HG03039 (cell line): Measurements from ENCODE around the gene SINHCAF.
"Not testable (repeated sequence)": the region's sequence is repeated elsewhere in the genome, so short reads cannot be mapped to it uniquely, and the experiment has no call there.

Experiments
- ATAC-seq: cut with Tn5 transposase; IDR thresholded peaks from one replicate; pipeline ENCODE4 v1.9.1; 2021; ENCODE audit warnings: mild to moderate bottlenecking, moderate library complexity; ENCODE audit not compliant: unreplicated experiment

The SINHCAF gene

DNA sequence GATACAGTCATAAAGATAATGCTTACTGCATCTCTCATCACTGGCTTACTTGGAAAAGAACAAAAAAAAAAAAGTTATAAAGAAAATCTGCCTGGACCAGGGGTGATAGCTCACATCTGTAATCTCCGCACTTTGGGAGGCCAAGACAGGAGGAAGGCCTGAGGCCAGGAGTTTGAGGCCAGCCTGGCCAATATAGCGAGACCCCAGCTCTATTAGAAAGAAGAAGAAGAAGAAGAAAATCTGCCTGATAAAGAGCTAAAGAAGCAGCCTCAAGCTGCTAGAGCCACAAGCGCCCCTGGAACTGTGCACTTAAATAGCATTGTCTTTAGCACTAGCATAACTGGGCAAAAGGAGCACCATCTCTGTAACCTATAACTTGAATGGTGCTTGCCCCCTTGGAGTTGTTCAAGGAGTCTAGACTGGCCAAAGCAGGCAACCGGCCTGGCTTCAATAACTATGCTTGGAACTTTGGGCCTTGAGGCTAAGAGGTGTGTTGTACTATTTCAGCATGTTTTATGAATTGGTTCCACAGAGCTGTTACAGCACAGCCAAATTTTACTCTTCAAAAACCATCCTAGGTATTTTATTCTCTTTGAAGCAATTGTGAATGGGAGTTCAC lies 53.2 kb downstream of the SINHCAF start:
- no peak for ATAC-seq

DNA sequence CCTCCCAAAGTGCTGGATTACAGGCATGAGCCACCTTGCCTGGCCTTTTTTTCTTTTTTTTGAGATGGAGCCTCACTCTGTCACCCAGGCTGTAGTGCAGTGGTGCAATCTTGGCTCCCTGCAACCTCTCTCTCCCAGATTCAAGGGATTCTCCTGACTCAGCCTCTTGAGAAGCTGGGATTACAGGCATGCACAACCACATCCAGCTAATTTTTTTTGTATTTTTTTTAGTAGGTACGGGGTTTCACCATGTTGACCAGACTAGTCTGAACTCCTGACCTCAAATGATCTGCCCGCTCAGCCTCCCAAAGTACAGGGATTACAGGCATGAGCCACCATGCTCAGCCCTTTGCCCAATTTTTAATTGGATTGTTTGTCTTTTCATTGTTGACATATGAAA lies 58.0 kb downstream of the SINHCAF start:
- ATAC-seq, result no peak

DNA sequence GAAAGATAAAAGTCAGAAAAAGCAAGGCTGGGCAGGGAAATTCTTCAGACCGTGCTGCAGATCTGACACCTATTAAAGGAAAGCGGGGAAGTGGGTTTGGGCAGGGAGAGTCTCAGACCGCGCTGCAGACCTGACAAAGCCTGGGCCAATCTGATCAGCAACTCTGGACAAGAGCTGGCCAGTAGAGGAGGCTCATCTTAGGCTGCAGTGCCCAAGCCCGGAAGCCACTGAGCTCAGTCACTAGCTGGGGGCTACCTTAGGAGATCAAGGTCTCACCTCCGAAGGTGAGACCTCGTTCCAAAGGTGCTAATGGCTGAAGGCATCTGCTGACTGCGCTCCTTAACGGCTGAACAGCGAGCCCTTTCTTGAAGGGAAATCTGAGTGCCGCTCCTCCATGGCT lies 60.2 kb downstream of the SINHCAF start:
- no peak for ATAC-seq

DNA sequence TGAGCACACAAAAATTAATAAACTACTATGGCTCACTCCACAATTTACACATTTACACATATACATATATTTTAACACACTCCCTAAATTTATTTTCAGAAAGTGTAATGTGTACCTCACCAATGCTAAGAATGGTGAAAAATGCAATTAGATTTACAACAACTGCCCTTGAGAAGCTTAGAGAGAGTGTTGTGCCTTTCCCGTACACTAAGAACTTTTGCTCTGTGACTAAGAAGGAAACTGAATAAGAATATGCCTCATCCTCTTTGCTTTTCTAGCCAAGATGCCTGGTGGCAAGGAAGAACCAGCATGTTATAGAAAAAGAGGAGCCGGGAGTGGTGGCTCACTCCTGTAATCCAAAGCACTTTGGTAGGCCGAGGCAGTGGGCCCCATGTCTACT lies 62.3 kb downstream of the SINHCAF start:
- no peak for ATAC-seq

DNA sequence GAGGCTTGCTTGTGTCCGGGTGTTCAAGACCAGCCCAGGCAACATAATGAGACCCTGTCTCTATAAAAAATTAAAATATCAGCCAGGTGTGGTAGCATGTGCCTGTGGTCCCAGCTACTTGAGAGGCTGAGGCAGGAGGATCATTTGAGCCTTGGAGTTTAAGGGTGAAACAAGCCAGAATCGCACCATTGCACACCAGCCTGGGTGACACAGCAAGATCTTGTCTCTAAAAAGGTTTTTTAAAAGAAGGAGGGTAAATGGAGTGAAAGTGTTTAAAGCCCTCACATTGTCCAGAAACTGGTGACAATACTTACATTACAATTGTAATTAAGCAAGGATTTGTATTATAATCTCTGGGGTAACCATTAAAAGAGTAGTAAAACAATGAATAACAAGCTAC lies 64.2 kb downstream of the SINHCAF start:
- ATAC-seq, result no peak

DNA sequence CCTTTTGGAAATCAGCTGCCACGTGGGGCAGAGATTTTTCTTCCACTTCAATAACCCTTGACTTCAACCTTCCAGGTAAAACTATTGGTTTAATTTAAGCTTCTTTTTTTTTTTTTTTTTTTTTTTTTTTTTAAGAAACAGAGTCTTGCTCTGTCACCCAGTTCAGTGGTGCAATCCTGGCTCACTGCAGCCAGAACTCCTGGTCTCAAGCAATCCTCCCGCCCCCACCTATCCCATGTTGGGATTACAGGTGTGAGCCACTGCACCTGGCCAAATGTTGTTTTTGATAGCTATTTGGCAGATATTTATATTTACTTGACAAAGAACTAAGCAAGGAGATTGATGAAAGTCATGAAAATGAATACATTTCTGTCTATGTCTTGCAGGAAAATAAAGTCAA lies 65.1 kb downstream of the SINHCAF start:
- no peak for ATAC-seq

DNA sequence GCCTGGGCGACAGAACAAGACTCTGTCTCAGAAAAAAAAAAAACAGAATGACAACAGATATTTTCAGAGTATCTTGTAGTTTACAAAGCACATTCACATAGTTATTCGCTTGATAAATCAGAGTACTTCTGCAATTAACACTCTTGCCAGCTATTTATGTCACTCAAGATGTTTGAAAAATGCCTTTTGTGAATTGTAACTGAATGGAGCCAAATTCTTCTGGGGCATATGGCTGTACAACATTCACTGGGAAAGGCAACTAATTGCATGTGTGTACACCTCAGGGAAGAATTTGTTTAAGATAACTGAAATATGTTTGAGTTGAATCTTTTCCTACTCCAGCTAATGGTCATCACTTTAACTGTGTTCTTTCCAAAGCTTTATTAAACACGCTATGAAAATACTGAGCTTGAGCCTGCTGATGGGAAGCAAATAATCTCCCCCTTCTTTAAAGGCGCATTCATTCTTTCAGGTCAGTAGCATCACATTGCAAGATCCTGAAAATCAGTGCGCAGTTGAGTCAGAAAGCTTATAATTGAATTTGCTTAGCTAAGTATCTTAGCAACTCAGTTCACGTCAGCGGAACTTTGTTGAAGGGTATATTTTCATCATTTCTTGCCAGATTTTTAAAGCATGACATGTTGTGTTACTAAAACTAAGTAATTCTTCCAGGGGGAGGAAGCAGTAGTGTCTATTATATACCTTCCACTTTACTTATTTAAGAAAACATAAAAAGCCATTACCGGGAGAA lies 66.6 kb downstream of the SINHCAF start:
- ATAC-seq, result no peak

DNA sequence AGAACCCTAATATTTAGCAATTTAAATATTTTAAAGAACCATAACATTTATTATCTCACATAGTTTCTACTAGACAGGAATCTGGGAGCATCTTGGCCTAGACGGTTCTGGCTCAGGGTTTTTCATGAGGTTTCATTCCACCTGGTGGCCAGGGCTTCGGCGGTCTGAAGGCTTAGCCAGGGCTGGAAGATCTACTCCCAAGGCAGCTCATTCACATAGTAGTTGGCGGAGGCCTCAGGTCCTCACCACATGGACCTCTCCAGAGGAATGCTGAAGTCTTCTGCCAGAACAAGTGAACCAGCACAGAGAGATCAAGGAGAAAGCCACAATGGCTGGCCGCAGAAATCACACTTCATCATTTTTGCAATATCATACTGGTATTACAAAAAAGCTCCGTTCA lies 68.2 kb downstream of the SINHCAF start:
- no peak for ATAC-seq

DNA sequence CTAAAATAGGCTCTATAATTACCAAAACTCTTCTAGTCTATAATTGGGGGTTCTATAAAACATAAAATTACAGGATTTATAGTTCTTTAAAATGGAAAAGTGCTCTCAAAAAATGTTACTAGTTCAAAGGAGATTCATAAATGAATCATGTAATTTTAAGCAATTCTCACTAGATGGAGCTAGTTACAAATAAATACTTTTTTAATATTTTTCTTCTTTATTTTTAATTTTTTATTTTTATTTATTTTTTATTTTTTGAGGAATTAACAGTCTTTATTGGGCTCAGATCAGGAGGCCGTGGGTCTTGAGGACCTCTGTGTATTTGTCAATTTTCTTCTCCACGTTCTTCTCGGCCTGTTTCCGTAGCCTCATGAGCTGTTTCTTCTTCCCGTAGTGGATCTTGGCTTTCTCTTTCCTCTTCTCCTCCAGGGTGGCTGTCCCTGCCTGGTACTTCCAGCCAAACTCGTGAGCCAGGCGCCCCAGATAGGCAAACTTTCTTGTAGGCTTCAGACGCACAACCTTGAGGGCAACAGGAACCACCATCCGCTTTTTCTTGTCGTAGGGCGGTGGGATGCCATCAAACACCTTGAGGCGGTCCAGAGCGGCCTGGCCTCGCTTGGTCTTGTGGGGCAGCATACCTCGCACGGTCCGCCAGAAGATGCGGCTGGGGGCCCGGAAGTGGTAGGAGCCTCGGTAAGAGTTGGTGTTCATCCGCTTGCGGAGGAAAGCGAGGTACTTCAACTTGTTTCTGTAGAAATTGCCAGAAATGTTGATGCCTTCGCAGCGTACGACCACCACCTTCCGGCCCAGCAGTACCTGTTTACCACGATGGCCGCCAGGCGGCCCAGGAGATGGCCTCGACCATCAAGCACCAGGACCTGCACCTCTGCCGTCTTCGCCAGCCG lies 74.0 kb downstream of the SINHCAF start:
- not testable (repeated sequence) for ATAC-seq

DNA sequence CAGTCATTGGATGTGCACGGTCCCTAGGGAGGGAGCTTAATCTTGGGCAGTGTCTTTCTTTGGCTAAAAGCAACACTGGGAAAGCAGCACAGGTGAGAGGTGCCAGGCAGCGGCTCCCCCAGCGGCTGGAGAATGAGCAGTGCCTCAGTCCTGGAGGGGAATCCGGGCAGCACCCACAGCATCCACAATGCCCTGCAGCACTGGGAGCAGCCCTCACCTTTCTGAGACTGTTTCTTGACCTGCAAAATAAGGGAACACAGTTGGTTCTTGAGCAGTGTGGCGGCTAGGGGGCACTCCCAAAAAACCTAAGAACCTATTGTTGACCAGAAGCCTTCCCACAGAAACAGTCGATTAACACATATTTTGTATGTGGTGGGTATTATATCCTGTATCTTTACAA lies 75.8 kb downstream of the SINHCAF start:
- no peak for ATAC-seq

DNA sequence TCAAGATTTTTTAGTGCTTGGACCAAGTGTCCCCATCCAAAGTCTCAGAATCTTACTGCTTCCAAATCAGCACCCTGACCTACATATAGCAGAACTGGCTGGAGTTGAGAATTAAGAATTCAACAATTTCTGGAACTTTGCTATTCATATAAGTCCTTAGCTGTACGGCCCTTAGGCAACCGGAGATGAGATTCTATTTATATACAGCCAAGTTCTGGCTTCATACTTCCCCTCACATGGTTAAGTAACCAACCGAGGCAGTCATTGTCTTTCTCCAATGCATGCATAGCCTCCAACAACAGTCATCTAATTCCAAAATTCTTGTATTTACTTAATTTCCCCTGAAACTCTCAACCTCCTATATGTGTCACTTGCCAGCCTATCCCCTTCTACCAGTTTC lies 76.6 kb downstream of the SINHCAF start:
- no peak for ATAC-seq

DNA sequence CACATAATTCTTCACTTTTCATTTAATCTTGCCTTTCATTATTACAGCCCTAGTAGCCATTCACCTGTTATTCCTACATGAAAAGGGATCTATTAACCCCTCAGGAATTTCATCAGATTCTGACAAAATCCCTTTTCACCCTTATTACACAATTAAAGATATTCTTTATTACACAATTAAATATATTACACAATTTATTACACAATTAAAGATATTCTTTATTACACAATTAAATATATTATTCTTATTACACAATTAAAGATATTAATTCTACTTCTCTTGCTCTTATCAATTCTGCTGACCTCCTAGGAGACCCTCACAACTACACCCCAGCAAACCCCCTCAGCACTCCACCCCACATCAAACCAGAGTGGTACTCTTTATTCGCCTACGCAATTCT lies 77.1 kb downstream of the SINHCAF start:
- no peak for ATAC-seq

DNA sequence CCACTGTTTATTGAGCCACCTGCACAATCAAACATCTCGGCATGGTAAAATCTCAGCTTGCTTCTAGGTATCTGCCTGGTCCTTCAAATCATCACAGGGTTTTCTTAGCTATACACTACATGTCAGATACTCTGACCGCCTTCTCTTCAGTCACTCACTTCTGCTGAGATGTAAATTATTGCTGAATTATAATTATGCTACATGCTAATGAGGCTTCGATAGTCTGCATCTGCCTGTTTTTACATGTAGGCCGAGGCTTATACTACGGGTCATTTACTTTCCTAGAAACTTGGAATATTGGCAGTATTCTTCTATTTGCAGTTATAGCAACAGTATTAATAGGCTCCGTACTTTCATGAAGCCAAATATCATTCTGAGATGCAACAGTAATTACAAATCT lies 77.6 kb downstream of the SINHCAF start:
- ATAC-seq, result no peak

DNA sequence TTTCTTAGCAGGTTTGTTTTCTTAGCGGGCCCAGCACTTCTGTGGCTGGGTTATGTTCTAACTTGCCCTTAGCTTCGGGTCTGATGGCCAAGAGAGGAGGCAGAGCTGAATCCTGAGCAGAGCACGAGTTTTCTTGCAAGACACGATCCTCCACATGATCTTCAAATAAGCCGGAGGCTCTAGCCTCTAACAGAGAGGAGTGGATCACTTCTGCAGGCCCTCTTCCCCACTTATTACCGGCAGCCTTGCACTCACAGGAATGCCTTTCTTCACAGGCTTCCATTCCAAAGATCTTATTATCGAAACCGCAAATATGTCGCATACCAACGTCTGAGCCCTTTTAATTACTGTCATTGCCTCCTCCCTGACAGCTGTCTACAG lies 79.5 kb downstream of the SINHCAF start:
- no peak for ATAC-seq

DNA sequence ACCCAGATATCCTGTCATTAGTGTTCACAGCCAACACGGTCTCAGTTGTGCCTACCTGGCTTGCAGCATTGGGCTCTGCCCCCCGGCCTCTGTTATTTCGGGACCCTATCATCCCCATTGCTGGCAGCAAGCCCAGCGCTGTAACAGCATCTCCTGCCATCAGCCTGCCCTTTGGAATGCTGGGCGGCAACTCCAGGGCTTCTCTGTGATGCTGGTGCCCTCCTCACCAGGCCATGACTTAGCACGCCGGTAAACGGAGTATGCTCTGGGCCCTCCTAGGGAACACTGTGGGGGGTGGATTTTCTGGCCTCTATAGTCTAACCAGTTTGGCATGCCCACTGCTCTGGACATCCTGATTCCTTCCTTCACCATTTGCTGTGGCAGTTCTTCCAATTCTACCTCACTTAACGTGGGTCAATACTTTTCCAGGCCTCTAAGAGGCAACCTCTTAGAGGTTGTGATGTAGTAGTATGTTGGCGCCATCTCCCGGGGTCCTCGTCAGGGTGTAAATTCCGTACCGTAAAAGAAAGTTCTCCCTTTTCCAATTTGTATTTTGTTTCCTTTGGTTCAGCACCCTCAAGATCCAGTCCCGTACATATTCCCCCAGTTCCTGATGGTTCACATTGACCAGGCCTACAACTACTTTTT lies 80.0 kb downstream of the SINHCAF start:
- no peak for ATAC-seq

DNA sequence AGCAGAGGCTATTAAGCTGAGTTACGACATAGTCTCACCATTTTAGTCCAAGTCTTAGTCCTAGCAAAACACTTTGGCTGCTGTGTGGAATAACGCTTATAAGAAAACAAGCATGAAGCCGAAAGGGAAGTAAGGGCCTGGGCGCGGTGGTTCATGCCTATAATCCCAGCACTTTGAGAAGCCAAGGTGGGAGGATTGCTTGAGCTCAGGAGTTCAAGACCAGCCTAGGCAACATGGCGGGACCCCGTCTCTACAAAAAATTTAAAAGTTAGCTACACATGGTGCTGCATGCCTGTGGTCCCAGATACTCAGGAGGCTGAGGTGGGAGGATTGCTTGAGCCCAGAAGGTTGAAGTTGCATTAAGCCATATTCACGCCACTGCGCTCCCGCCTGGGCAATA lies 83.5 kb downstream of the SINHCAF start:
- not testable (repeated sequence) for ATAC-seq

DNA sequence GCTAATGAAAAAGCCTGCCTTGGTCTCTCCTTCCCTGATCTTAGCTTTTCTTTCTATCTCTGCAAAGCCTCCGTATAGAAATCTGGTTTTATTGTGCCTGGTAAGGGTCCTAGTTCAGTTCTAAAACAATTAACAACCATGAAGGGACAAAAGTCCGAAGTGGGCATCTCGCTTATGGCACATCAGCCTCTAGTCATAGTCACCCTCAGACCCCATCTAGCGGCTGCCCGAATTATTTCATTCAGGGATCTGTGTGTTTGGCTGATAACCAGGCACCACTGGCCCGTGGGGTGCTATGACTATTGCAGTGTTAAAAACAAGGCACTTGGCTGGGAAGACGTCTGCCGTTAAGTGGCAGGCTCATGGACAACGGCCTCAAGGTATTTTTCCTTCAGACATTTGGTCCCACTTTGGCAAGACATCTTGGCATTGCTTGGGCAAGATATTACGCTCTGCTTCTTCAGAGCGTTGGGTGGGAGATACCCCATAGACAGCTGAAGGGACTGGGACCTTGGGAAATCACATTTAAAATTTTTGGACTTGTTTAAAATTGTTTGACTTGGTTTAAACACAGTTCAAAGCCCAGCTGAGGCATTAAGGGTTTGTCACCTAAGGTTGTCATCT lies 87.1 kb downstream of the SINHCAF start:
- peak; percentile 74 for ATAC-seq

DNA sequence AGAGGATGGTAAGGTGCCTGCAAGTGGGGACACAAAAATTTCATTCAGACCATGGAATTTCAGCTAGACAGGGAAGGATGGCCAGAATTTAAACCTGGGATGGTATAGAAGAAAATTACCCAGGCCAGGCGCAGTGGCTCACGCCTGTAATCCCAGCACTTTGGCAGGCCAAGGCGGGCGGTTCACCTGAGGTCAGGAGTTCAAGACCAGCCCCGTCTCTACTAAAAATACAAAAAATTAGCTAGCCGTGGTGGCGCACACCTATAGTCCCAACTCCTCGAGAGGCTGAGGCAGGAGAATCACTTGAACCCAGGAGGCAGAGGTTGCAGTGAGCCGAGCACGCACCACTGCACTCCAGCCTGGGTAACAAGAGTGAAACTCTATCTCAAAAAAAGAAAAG lies 87.6 kb downstream of the SINHCAF start:
- ATAC-seq, result peak; percentile 18

DNA sequence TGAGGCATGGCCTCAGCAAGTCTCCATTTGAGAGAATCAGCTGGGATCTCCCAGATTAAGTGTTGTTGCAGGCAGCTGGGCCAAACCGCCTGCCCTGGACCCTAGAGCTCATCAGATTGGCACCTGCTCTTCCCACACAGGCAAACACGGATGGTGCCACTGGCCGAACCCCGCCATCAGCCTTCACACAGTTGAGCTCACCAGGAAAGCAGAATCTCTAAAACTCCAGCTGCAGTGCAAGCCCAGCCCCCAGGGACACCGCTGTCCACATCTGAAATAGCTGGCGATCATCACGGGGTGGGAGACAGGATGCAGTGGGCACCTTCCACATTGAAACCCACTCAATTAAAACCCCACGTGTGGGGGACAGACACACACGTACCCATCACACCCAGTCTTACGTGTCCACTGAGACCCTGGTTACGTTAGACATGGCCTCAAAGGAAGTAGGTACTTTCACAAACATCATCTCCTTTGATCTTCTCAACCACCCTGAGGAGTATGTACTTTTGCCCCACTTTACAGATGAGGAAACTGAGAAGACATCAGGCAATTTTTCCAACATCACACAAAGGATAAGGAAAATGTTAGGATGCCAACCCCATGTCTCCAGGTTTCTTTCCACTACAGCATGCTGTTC lies 88.8 kb downstream of the SINHCAF start:
- no peak for ATAC-seq

DNA sequence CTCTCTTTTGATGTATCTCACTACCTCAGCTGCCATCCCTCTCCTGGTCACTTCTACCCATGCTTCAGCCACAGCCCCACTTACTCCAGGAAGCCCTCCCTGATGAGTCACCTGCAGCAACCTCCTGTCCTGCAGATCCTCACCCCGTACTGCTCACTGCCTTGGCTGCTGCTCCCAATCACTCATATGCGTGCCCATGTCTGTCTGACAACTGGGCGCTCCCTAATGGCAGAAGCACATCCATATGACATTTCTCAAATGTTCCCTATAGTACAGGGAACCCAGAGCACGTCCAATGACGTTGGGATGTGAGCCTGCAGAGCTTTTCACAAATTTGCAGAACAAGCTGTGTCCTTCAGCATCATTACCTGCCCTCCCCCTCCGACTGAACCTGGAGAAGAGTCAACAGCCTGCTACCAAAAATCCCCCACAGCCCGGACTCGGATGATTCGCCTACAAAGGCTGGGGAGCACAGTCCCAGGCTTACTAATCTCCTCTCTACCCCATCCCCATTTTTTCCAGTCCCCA lies 90.0 kb downstream of the SINHCAF start:
- ATAC-seq, result no peak
